Measurements from ENCODE around the gene PTCH1. TPM values are rescaled to one million over a fixed set of nuclear protein-coding genes. Genes with fewer than 3 reads are reported as not detected.

Gene PTCH1
- total and polyA plus RNA-seq, 10 of the 15 experiments (the other 5 are each of a cell fraction or from before 2014, with no cell fraction given): 0.16 to 6.1 (median 2.6) TPM

- SMC1A ChIA-PET (ENCODE audit: uncharacterized antibody, unreplicated experiment): no interaction called here
These were observed 83.5 kb downstream of the PTCH1 start for GRCh38 chr9:95433096-95433819.

More at GRCh38 chr9:95433096-95433819, 83.5 kb downstream of the PTCH1 start:
- ChIA-PET RAD21 (ENCODE audit: unreplicated experiment) (no interaction called here), CTCF (no interaction called here), POLR2A (no interaction called here)
- no TSS peak for BruUV-seq (replicated peaks)
- Histone ChIP-seq H3K4me1 (ENCODE audit: control insufficient read depth, insufficient read depth, low read length) (no peaks in the 10 kb centered on the region), H2AFZ (ENCODE audit: control insufficient read depth, low read depth, low read length) (no peak overlapping the region), H3K79me2 (ENCODE audit: control insufficient read depth, insufficient read depth, low read length) (no peaks in the 10 kb centered on the region), H3K27me3 (replicated peaks in 1 of 2; ENCODE audit: control insufficient read depth in 2 of 2, insufficient read depth in 2 of 2, low read length in 1 of 2) (no peaks in the 10 kb centered on the region), H4K20me1 (ENCODE audit: control insufficient read depth, insufficient read depth) (no peaks in the 10 kb centered on the region), H3K9me3 (replicated peaks; ENCODE audit: control insufficient read depth, insufficient read depth, low read length) (no peaks in the 10 kb centered on the region; the same call in 2 of the 3 replicates), H3K9ac (ENCODE audit: control insufficient read depth, insufficient read depth, low read length) (no peak overlapping the region), H3K36me3 (ENCODE audit: control insufficient read depth in 2 of 2, insufficient read depth in 2 of 2, low read length in 1 of 2) (no peaks in the 10 kb centered on the region), H3K4me3 (no peak overlapping the region), H3K27ac (ENCODE audit: control insufficient read depth, insufficient read depth) (no peak overlapping the region), H3K4me2 (ENCODE audit: control insufficient read depth, insufficient read depth) (no peak overlapping the region)
- no peak for FAIRE-seq
- WGBS (ENCODE audit: insufficient coverage, insufficient replicate concordance, low lambda C conversion rate, missing lambda C conversion rate): 25% methylated on average over 5 of the region's 8 CpGs
- TF ChIP-seq BMI1 (IDR thresholded peaks at IDR 0.05; ENCODE audit: borderline replicate concordance): no peak
- TF ChIP-seq NRF1 (conservative IDR thresholded peaks at IDR 0.05; ENCODE audit: low read depth, low read length): no peak
- TF ChIP-seq RFX5 (IDR thresholded peaks at IDR 0.05; ENCODE audit: low read depth, low read length): no peak
- no peak for TF ChIP-seq NBN (IDR thresholded peaks at IDR 0.05)
- TF ChIP-seq, protein P1, sequence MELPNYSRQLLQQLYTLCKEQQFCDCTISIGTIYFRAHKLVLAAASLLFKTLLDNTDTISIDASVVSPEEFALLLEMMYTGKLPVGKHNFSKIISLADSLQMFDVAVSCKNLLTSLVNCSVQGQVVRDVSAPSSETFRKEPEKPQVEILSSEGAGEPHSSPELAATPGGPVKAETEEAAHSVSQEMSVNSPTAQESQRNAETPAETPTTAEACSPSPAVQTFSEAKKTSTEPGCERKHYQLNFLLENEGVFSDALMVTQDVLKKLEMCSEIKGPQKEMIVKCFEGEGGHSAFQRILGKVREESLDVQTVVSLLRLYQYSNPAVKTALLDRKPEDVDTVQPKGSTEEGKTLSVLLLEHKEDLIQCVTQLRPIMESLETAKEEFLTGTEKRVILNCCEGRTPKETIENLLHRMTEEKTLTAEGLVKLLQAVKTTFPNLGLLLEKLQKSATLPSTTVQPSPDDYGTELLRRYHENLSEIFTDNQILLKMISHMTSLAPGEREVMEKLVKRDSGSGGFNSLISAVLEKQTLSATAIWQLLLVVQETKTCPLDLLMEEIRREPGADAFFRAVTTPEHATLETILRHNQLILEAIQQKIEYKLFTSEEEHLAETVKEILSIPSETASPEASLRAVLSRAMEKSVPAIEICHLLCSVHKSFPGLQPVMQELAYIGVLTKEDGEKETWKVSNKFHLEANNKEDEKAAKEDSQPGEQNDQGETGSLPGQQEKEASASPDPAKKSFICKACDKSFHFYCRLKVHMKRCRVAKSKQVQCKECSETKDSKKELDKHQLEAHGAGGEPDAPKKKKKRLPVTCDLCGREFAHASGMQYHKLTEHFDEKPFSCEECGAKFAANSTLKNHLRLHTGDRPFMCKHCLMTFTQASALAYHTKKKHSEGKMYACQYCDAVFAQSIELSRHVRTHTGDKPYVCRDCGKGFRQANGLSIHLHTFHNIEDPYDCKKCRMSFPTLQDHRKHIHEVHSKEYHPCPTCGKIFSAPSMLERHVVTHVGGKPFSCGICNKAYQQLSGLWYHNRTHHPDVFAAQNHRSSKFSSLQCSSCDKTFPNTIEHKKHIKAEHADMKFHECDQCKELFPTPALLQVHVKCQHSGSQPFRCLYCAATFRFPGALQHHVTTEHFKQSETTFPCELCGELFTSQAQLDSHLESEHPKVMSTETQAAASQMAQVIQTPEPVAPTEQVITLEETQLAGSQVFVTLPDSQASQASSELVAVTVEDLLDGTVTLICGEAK (IDR thresholded peaks at IDR 0.05; ENCODE audit: borderline replicate concordance): no peak
- TF ChIP-seq HDAC2 (IDR thresholded peaks at IDR 0.05): no peak
- no peak for TF ChIP-seq MTA2 (IDR thresholded peaks at IDR 0.05; ENCODE audit: low read depth)
- in situ Hi-C loops (cut with MboI) (no loop called here), intact Hi-C loops (cut with micrococcal nuclease; ENCODE audit: unreplicated experiment) (no loop called here)
- no peak for ATAC-seq
- DNase-seq (ENCODE audit: low read depth, low spot score): no peak

Measured in GM12878 (cell line).